HG02678 (cell line): ENCODE data around the gene LCN9.
"Not testable (repeated sequence)": the region's sequence is repeated elsewhere in the genome, so short reads cannot be mapped to it uniquely, and the experiment has no call there.

Experiments used
- ATAC-seq: cut with Tn5 transposase; IDR thresholded peaks from one replicate; pipeline ENCODE4 v1.9.1; 2021; ENCODE audit warnings: mild to moderate bottlenecking, moderate library complexity; ENCODE audit not compliant: unreplicated experiment

LCN9 gene

GRCh38 chr9:135662758-135663450 is at the start of gene LCN9:
TSS of gene LCN9 (plus strand) at chr9:135663309. CDS start at chr9:135663322, 13 bp downstream.
- ATAC-seq = no peak

GRCh38 chr9:135613946-135614805 is 48.9 kb upstream of the LCN9 start:
- no peak for ATAC-seq

GRCh38 chr9:135614821-135615665 is 48.1 kb upstream of the LCN9 start:
- no peak for ATAC-seq

GRCh38 chr9:135615666-135616618 is 47.2 kb upstream of the LCN9 start:
- no peak for ATAC-seq

- no peak for ATAC-seq
Measured at GRCh38 chr9:135616619-135617537, 46.2 kb upstream of the LCN9 start.

GRCh38 chr9:135617538-135617900 is 45.6 kb upstream of the LCN9 start:
- no peak for ATAC-seq

GRCh38 chr9:135617991-135618411 is 45.1 kb upstream of the LCN9 start:
- ATAC-seq = no peak

GRCh38 chr9:135618866-135619598 is 44.1 kb upstream of the LCN9 start:
- no peak for ATAC-seq

GRCh38 chr9:135619599-135619886 is 43.6 kb upstream of the LCN9 start:
- ATAC-seq = no peak

GRCh38 chr9:135620558-135620957 is 42.6 kb upstream of the LCN9 start:
- ATAC-seq = no peak

GRCh38 chr9:135622415-135623020 is 40.6 kb upstream of the LCN9 start:
- ATAC-seq = no peak

- no peak for ATAC-seq
Measured at GRCh38 chr9:135624282-135624681, 38.8 kb upstream of the LCN9 start.

- no peak for ATAC-seq
Measured at GRCh38 chr9:135632841-135633240, 30.3 kb upstream of the LCN9 start.

- ATAC-seq = not testable (repeated sequence)
Measured at GRCh38 chr9:135636930-135637530, 26.1 kb upstream of the LCN9 start.

GRCh38 chr9:135639196-135639595 is 23.9 kb upstream of the LCN9 start, which contains the start of gene GLT6D1:
TSS of gene GLT6D1 (minus strand) at chr9:135639540. CDS start at chr9:135639187, 353 bp downstream.
- ATAC-seq = no peak

GRCh38 chr9:135641047-135641446 is 22.1 kb upstream of the LCN9 start:
- ATAC-seq = no peak

- no peak for ATAC-seq
Measured at GRCh38 chr9:135641745-135642144, 21.4 kb upstream of the LCN9 start.
